Measurements from ENCODE around the gene BRD4. TPM values are rescaled to one million over a fixed set of nuclear protein-coding genes. Genes with fewer than 3 reads are reported as not detected.

The BRD4 gene
- total and polyA plus RNA-seq, 2 of the 13 experiments (the other 11 are each of a cell fraction or from before 2014, with no cell fraction given), result 10.5 to 11.4 TPM

GRCh38 chr19:15297416-15298224 is 34.7 kb downstream of the BRD4 start (continued):
- TF ChIP-seq PAF1 (CRISPR knock-in tag; IDR thresholded peaks at IDR 0.05) (no peak), ZNF34 (CRISPR knock-in tag; IDR thresholded peaks at IDR 0.05; ENCODE audit: borderline replicate concordance) (no peak), ZFP36L2 (CRISPR knock-in tag; IDR thresholded peaks at IDR 0.05) (no peak), SP5 (CRISPR knock-in tag; IDR thresholded peaks at IDR 0.05; ENCODE audit: borderline replicate concordance, low read depth) (peak; percentile 65), ZNF124 (CRISPR knock-in tag; IDR thresholded peaks at IDR 0.05) (no peak), ZNF441 (CRISPR knock-in tag; IDR thresholded peaks at IDR 0.05; ENCODE audit: borderline replicate concordance) (no peak), ZNF670 (CRISPR knock-in tag; IDR thresholded peaks at IDR 0.05; ENCODE audit: borderline replicate concordance) (no peak), MED1 (CRISPR knock-in tag; IDR thresholded peaks at IDR 0.05) (peak; percentile 93), NCOA5 (CRISPR knock-in tag; IDR thresholded peaks at IDR 0.05) (no peak), ZBTB7A (CRISPR knock-in tag; IDR thresholded peaks at IDR 0.05) (peak; percentile 43; the same call in 1 of the 2 replicates), RBFOX2 (IDR thresholded peaks at IDR 0.05; ENCODE audit: low read depth, low read length) (no peak), ZNF230 (CRISPR knock-in tag; IDR thresholded peaks at IDR 0.05) (no peak), NR3C1 (CRISPR knock-in tag; IDR thresholded peaks at IDR 0.05) (no peak), ZNF350 (CRISPR knock-in tag; IDR thresholded peaks at IDR 0.05; ENCODE audit: borderline replicate concordance, low read depth) (peak; percentile 43; the same call in 1 of the 2 replicates), IKZF1 (IDR thresholded peaks at IDR 0.05) (no peak), ZNF629 (CRISPR knock-in tag; conservative IDR thresholded peaks at IDR 0.05) (peak; percentile 65), FOSL1 (CRISPR knock-in tag; IDR thresholded peaks at IDR 0.05; ENCODE audit: borderline replicate concordance) (no peak), SALL2 (CRISPR knock-in tag; IDR thresholded peaks at IDR 0.05) (peak; percentile 75; the same call in 1 of the 2 replicates), MTERF4 (CRISPR knock-in tag; IDR thresholded peaks at IDR 0.05) (no peak), ZC3H4 (CRISPR knock-in tag; IDR thresholded peaks at IDR 0.05; ENCODE audit: borderline replicate concordance) (no peak), DZIP1 (CRISPR knock-in tag; IDR thresholded peaks at IDR 0.05) (no peak), MXD4 (CRISPR knock-in tag; IDR thresholded peaks at IDR 0.05) (peak; percentile 44; the same call in 1 of the 2 replicates), SUZ12 (IDR thresholded peaks at IDR 0.05; ENCODE audit: low read depth, low read length) (no peak)
- TF ChIP-seq, protein P1, sequence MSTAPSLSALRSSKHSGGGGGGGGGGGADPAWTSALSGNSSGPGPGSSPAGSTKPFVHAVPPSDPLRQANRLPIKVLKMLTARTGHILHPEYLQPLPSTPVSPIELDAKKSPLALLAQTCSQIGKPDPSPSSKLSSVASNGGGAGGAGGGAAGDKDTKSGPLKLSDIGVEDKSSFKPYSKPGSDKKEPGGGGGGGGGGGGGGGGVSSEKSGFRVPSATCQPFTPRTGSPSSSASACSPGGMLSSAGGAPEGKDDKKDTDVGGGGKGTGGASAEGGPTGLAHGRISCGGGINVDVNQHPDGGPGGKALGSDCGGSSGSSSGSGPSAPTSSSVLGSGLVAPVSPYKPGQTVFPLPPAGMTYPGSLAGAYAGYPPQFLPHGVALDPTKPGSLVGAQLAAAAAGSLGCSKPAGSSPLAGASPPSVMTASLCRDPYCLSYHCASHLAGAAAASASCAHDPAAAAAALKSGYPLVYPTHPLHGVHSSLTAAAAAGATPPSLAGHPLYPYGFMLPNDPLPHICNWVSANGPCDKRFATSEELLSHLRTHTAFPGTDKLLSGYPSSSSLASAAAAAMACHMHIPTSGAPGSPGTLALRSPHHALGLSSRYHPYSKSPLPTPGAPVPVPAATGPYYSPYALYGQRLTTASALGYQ (CRISPR knock-in tag; IDR thresholded peaks at IDR 0.05), result peak; percentile 95
- TF ChIP-seq, protein P2, sequence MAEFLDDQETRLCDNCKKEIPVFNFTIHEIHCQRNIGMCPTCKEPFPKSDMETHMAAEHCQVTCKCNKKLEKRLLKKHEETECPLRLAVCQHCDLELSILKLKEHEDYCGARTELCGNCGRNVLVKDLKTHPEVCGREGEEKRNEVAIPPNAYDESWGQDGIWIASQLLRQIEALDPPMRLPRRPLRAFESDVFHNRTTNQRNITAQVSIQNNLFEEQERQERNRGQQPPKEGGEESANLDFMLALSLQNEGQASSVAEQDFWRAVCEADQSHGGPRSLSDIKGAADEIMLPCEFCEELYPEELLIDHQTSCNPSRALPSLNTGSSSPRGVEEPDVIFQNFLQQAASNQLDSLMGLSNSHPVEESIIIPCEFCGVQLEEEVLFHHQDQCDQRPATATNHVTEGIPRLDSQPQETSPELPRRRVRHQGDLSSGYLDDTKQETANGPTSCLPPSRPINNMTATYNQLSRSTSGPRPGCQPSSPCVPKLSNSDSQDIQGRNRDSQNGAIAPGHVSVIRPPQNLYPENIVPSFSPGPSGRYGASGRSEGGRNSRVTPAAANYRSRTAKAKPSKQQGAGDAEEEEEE (CRISPR knock-in tag; IDR thresholded peaks at IDR 0.05; ENCODE audit: borderline replicate concordance), result no peak
